GM18502 (cell line): Measurements from ENCODE around the gene ABLIM3.

Experiments used
- ATAC-seq: cut with Tn5 transposase; IDR thresholded peaks from one replicate; pipeline ENCODE4 v1.9.1; 2021; ENCODE audit warnings: mild to moderate bottlenecking; ENCODE audit not compliant: unreplicated experiment, poor library complexity

The ABLIM3 gene

GRCh38 chr5:149213264-149213880, 72.1 kb downstream of the ABLIM3 start:
- ATAC-seq, result no peak

DNA sequence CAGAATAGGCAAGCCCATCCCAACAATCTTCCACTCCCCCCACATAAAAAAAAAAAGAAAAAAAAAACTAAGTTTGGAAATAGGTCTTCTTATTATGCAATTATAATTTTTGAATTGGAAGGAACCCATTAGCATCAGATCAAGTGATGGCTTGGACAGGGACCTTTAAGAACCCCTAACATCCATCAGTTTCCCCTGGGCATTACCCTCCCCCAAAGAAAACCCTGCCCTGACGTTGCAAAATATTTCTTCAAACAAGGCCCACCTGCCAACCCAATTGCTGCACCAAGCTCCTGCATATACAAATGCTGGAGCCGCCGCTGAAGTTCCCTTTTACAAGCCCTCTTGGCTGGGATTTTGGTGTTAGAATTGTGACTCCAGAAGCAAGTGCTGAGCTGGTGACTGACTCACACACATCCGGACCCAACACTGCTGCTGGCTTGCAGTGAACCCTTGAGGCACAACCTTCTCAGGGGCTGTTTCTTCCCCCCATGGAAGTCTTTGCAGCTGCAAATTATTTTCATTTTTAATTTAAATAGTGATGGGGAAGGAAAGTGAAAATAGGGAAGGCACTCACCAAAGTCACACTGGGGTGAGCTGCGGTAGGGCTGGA, 74.3 kb downstream of the ABLIM3 start:
- no peak for ATAC-seq

DNA sequence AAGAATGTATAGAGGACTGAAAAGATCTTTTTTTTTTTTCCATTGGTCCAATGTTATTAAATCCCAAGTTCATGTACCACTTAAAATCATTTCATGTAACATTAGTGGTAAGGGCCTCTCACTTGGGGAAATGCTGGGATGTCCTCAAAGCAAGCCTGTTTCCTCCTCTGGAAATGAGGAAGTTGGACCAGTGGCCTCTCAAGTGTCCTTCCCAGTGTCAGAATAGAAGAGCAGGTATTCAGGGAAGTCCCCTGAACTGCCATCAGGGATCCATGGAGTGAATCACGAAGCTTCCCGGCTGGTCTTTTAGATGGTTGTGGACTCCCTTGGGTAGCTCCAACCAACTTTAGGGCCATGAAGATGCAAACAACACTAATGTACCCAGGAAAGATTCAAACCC, 75.2 kb downstream of the ABLIM3 start:
- ATAC-seq, result no peak

DNA sequence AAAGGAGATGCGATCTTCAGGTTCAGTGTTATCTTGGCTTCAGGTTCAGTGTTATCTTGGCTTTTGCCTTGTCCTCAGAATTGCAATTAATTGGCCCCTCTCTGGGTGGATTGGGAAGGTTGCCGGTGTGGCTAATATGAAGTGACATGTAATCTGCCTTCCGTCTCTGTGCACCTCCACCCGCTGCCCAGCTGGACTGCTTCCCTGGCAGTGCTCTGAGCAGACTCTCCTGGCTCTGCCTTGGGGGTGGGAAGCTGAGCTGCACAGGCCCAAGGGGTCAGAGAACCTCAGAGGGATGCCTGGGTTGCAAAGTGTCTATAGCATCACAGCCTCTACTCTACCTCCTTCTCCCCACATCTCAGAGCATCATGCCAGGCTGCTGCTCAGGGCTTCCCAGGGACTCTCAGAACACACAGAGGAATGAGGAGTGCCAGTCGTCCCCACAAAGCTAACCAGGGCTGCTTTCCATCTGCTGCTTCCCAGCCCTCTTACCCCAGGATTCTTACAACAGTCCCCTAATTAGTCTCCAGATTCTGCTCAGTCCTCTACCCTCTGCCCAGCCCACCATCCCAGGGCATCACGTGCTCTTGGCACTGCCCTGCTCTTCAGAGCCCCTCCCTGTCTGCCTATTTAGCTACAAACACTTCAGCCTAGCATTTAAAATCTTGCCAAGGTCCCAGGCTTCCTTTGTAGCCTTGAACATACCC, 76.0 kb downstream of the ABLIM3 start:
- no peak for ATAC-seq

- ATAC-seq, result no peak
Observed at GRCh38 chr5:149217803-149218155, 76.5 kb downstream of the ABLIM3 start.

DNA sequence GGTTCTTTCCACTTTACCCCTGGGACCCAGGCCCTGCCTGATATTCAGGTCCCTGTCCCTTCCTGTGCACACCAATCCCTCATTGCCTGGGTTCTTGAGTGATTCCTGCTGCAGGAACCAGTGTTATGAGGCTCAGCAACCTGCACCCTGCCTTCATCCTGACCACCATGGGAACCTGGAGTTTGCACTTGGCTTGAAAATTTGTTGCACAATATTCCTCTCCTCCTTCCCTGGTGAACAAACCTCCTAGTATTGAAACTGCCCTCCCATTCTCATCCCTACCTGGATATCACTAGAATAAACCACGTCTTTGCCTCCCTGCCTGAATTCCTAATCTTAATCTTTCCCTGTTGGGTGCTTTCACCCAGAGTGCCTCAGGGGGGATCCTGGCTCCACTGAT, 78.3 kb downstream of the ABLIM3 start:
- no peak for ATAC-seq

GRCh38 chr5:149220750-149221149, 79.5 kb downstream of the ABLIM3 start:
- no peak for ATAC-seq

- ATAC-seq, result no peak
Observed at GRCh38 chr5:149221326-149221725, 80.0 kb downstream of the ABLIM3 start.

DNA sequence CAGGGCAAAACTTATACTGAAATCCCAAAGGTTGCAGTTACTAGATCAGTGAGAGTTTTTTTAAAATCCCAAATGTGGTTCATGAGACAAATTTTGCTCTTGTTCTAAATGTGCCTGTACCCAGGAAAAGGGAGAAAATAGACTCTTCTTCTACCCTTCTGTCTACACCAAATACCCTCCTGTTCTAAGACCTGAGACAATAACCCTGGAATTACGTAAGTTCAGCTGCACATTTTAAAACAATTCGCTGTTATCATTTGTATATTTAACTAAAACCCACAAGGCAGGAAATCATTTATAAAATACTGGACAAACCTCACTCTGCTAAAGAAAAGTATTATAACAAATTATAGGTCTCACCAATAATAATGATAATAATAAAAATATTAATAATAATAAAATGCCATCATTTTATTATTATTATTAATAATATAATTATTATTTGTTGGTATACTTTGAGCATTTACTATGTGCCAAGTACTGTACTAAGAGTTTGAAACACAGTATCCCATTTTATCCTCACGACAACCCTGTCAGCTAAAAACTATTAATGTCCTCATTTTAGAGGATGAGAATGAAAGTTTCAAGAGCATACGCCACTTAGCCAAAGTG, 80.5 kb downstream of the ABLIM3 start:
- ATAC-seq, result no peak

DNA sequence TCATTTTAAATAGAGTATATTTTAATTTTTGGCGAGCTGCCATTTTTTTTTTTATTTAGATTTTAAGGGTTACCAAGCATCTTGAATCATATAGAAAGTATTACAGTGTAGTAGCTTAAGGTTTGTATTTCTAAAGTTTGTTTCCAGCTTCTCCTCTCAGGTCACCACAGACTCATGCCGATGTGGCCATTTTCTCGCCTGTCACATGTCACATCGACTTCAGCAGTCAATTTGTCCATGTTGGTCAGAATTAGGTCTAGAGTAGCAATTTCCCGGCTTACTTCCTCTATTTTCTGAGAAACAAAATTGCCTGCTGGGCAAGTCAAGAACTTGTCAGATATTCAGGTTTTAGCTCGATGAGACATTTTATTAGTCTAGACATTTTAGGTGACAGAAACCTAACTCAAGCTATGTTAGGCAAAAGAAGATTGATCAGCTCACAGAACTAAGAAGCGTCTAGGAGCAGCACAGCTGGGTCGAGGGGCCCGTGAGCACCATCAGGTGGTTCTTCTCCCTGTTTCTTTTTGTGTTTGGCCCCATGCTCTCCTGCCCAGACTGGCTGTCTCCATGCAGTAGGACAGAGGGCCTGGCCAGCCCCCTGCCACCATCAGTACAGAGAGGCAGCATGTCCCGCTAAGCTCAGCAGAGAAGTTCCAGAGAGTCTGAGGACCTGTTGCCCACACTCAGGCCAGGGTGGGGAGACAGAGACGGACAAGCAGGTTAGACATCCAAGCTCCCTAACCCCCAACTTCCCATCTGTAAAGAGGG, 82.0 kb downstream of the ABLIM3 start:
- no peak for ATAC-seq

GRCh38 chr5:149224282-149224681, 83.0 kb downstream of the ABLIM3 start:
- no peak for ATAC-seq

DNA sequence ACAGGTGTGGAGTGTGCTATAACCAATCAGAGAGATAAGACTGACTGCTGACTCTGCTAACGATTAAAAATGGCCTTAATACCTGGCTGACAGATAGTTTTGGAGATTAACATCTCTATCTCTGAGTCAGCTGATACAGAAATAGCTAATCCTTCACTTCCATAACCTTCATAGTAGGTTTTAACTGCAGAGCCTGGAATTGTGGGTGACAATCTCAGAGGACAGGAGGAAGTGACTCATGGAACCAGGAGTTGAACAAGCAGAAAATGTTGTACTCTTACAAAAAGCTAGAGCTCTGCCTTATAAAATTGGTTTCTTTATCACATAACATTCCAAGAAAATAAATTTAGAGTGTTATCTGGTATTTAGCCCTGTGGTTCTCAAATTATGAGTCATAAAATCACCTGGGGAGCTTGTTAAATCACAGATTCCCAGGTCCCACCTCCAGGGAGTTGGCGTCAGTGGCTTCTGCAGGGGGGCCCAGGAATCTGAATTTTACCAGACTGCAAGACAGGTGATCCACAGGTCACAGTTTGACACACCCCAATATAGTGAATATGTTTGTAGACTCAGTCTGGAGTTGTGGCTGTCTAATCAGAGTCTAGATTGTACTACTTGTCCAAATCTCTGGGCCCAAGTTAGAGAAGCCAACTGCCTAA, 86.0 kb downstream of the ABLIM3 start:
- no peak for ATAC-seq

GRCh38 chr5:149228618-149229297, 87.5 kb downstream of the ABLIM3 start:
- ATAC-seq, result no peak

GRCh38 chr5:149229298-149229937, 88.1 kb downstream of the ABLIM3 start:
- ATAC-seq, result no peak

DNA sequence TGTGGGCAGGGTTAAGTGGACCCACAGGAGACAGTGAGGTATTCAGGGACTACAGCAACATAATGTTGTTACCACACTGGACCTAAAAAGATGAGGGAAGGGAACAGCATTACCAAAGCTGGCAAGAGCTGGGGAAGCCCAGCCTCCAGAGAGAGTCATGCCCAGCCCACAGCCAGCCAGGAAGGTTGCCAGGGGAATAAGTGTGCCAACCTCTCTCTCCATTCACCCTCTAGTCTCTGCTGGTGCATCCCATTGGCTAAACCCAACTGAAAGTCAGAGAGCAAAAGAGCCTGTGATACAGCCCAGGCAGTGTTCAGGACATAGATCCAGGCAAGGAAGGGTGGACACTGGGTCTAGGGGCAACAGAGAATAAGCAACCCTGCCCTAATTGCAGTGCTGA, 94.5 kb downstream of the ABLIM3 start:
- no peak for ATAC-seq

DNA sequence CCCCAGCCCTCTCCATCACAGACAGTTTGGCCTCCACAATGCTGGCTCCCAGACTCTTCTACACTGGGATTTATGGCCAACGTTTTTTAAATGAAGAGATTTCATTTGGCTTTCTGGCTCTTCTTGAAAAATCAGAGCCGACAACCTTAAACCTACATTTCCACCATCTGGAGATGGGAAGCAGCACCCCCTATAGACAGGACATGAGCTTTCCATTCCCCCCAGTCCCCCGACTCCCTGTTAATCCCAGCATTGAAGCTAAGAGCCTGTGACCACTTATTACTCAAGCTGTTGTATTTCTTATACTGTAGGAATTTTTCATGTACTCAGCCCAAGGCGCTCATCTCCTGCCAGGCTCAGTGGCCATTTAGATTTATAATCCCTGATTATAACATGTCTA, 96.4 kb downstream of the ABLIM3 start:
- ATAC-seq, result no peak

DNA sequence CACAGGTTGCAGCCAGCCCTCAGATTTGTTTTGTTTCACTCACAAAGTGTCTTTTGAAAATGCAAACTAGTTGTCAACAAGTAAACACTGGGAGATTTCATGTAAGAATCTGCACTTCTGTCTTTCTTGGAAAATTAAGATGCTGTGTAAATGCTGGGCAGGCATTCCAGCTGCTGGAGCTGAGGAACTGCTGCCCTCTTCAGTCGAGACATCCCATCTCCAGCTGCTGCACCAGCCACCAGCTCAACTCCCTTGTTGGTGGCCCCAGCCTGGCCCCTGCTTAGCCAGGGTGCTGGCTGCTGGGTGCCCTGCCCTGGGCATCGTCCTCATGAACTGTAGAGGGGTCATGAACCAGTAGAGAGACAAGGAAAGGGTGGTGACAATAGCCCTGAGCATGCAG, 97.2 kb downstream of the ABLIM3 start:
- ATAC-seq, result no peak

DNA sequence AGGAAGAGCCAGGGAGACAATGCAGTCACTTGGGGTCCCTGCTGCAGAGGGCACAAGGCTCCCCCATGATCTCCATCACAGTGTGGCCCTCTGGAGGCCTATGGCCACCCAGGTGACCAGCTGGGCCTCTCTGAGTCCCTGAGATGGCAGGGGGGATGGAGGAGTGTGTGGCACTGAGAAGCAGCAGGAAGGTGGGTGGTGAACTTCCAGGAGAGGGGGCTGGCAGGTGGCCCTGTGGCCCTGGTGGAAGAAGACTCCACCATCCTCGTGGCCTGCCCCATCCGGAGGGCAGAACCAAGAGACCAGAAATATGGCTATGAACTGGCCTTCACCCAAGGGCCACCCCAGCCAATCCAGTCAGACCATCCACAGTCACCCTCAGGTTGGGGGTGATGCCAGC, 98.6 kb downstream of the ABLIM3 start:
- no peak for ATAC-seq

DNA sequence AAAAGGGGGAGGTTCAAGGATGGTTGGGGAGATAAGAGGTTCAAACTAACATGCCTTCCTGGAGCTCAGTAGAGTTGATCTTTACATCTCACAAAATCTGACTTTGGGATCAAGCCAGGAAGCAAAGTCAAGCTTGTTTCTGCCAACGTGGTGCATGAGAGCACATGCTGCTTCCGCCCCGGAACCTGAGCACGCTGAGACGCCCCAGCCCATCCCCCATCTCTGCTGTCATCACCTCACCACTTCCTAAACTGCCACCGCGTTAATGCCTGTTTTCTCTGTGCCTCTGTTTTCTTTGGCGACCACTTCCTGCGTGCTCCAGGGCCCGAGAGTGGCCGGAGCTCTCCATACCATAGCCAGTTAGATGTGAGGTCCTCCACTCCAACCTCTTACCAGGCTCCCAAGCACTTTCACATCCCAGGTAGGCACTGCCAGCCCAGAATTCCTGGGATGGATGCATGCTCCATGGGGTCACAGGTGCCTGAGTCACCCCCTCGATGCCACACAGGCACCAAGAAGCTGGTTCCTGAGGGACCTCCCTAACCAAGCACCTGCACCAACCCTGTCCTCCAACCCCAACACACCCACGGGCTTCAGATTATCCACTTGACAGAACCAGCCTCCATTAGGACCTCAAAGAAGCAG, 99.2 kb downstream of the ABLIM3 start:
- peak; percentile 81 for ATAC-seq
